Measurements from ENCODE around the gene FLNB. TPM values are rescaled to one million over a fixed set of nuclear protein-coding genes. Genes with fewer than 3 reads are reported as not detected.

Gene FLNB
- total RNA-seq, 4 donors from 2014 or later: 60.2 to 138 (median 96.2) TPM

GRCh38 chr3:58084166-58084565 lies 75.9 kb downstream of the FLNB start:
- TF ChIP-seq POLR2A (IDR thresholded peaks at IDR 0.05): no peak
- TF ChIP-seq POLR2AphosphoS5 (IDR thresholded peaks at IDR 0.05): peak; percentile 12
- no peak for TF ChIP-seq CTCF (IDR thresholded peaks at IDR 0.05)
- no peak for TF ChIP-seq EP300 (IDR thresholded peaks at IDR 0.05)
- H3K36me3 ChIP-seq: peaks cover 0 to 35% of the 10 kb centered on the region in 2 donors
- peaks cover 0 to 41% (median 11%) of the 10 kb centered on the region in 3 donors for H3K4me1 ChIP-seq
- H3K27ac ChIP-seq: peak overlapping the region in 2 of 4 donors; percentile 51 to 63
- H3K4me3 ChIP-seq: no peak overlapping the region
- WGBS, 2 donors (ENCODE audit: low coverage in 1 of 2): 51 to 53% methylated on average over 3 to 4 of the region's 4 CpGs
- no peak for ATAC-seq
- no peaks in the 10 kb centered on the region for H3K9me3 ChIP-seq
- no peaks in the 10 kb centered on the region for H3K27me3 ChIP-seq

DNA sequence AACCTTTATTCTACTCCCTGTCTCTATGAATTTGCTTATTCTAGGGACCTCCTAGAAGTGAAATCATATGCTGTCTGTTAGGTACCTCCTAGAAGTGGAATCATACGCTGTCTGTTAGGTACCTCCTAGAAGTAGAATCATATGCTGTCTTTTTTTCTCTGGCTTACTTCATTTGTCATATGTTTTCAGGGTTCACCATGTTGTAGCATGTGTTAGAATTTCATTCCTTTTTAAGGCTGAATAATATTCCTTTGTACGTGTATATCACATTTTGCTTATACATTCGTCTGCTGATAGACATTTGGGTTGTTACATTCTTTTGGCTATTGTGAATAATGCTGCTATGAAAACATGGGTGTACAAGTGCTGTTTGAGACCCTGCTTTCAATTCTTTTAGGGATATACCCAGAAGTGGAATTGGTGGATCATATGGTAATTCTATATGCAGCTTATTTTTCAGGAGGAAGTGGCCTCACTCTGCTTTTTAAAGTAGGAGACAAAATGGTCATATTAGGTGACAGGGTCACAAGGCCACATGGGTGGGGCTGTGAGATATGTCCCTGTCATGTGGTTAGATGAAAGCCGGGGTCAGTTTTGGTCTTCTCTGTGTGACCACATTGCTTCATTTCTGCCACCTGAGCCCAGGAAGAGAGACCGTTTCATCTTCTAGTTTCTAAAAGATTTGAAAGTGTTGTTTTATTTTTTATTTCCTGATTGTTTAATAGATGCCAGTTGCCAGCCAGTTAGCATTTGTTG lies 76.7 kb downstream of the FLNB start:
- H3K27ac ChIP-seq: peak overlapping the region in 3 of 4 donors; percentile 31 to 63 (median 51)
- peaks cover 0 to 41% (median 11%) of the 10 kb centered on the region in 3 donors for H3K4me1 ChIP-seq
- no peaks in the 10 kb centered on the region for H3K9me3 ChIP-seq
- H3K36me3 ChIP-seq: peaks cover 0 to 27% of the 10 kb centered on the region in 2 donors
- H3K4me3 ChIP-seq: no peak overlapping the region
- 86 to 92% methylated on average over 4 to 5 of the region's 5 CpGs for WGBS, 2 donors (ENCODE audit: low coverage in 1 of 2)
- ATAC-seq: no peak
- TF ChIP-seq POLR2AphosphoS5 (IDR thresholded peaks at IDR 0.05): no peak
- TF ChIP-seq POLR2A (IDR thresholded peaks at IDR 0.05): no peak
- TF ChIP-seq CTCF (IDR thresholded peaks at IDR 0.05): no peak
- TF ChIP-seq EP300 (IDR thresholded peaks at IDR 0.05): no peak
- no peaks in the 10 kb centered on the region for H3K27me3 ChIP-seq

- Histone ChIP-seq H3K4me3 (no peak overlapping the region), H3K27me3 (no peaks in the 10 kb centered on the region), H3K27ac (peak overlapping the region in 3 of 4 donors; percentile 31 to 63 (median 51)), H3K9me3 (no peaks in the 10 kb centered on the region), H3K36me3 (peaks cover 0 to 21% of the 10 kb centered on the region in 2 donors), H3K4me1 (peaks cover 0 to 41% (median 11%) of the 10 kb centered on the region in 3 donors)
- ATAC-seq: no peak
- TF ChIP-seq POLR2AphosphoS5 (IDR thresholded peaks at IDR 0.05) (no peak), POLR2A (IDR thresholded peaks at IDR 0.05) (no peak), CTCF (IDR thresholded peaks at IDR 0.05) (no peak)
- WGBS, 2 donors (ENCODE audit: low coverage in 1 of 2): 38 to 90% methylated on average over 2 to 5 of the region's 6 CpGs
Measured at GRCh38 chr3:58085616-58086015, 77.4 kb downstream of the FLNB start.

DNA sequence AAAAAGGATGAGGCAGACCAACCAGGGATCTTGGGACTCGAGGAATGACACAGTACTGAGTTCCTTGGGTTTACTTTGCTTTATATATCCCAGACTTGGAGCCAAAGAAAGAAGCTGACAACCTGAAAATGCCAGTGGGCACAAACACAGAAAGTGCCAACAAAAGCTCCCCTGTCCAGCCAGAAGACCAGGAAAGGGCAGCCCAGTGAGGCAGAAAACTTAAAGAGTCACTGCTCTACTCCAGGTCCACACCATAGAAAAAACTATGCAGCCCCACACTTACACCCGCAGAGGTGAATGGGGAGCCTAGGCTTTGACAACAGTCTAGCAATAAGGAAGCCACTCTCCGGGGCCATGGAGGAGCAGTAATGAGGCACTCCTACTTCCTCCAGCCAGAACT lies 80.3 kb downstream of the FLNB start:
- Histone ChIP-seq H3K27me3 (no peaks in the 10 kb centered on the region), H3K4me1 (peaks cover 0 to 26% (median 5%) of the 10 kb centered on the region in 3 donors), H3K27ac (peak overlapping the region in 2 of 4 donors; percentile 24 to 42), H3K4me3 (no peak overlapping the region), H3K36me3 (peaks cover 0 to 9% of the 10 kb centered on the region in 2 donors), H3K9me3 (no peaks in the 10 kb centered on the region)
- 33 to 95% methylated on average over 1 to 2 of the region's 3 CpGs for WGBS, 2 donors (ENCODE audit: low coverage in 1 of 2)
- ATAC-seq: no peak
- no peak for TF ChIP-seq CTCF (IDR thresholded peaks at IDR 0.05)
- TF ChIP-seq EP300 (IDR thresholded peaks at IDR 0.05): no peak
- TF ChIP-seq POLR2A (IDR thresholded peaks at IDR 0.05): no peak
- TF ChIP-seq POLR2AphosphoS5 (IDR thresholded peaks at IDR 0.05): no peak

GRCh38 chr3:58090351-58090750 lies 82.1 kb downstream of the FLNB start:
- no peak for TF ChIP-seq CTCF (IDR thresholded peaks at IDR 0.05)
- no peak for TF ChIP-seq POLR2AphosphoS5 (IDR thresholded peaks at IDR 0.05)
- TF ChIP-seq EP300 (IDR thresholded peaks at IDR 0.05): no peak
- no peak for TF ChIP-seq POLR2A (IDR thresholded peaks at IDR 0.05)
- no peaks in the 10 kb centered on the region for H3K9me3 ChIP-seq
- 72 to 76% methylated on average over 5 of the region's 5 CpGs for WGBS, 2 donors (ENCODE audit: low coverage in 1 of 2)
- peak overlapping the region in 1 of 4 donors; percentile 29 for H3K27ac ChIP-seq
- peaks cover 0 to 17% (median 2%) of the 10 kb centered on the region in 3 donors for H3K4me1 ChIP-seq
- ATAC-seq: no peak
- H3K36me3 ChIP-seq: peaks cover 0 to 19% of the 10 kb centered on the region in 2 donors
- no peak overlapping the region for H3K4me3 ChIP-seq
- no peaks in the 10 kb centered on the region for H3K27me3 ChIP-seq
